Immature natural killer cell (primary cell): ENCODE measurements around the gene RAB14. TPM values are rescaled to one million over a fixed set of nuclear protein-coding genes. Genes with fewer than 3 reads are reported as not detected.
"Not testable (repeated sequence)": the region's sequence is repeated elsewhere in the genome, so short reads cannot be mapped to it uniquely, and the experiment has no call there.

Experiments used
- DNase-seq, 3 donors: peaks; one replicate each; pipeline ENCODE4 v3.0.0; 2022; ENCODE audit warnings: mixed read lengths in 1 of 3
- H3K27ac Mint-ChIP-seq, 6 donors: one replicate each; pipeline ENCODE4 v1.8.0; 2020; ENCODE audit warnings: mixed read lengths in 6 of 6, mild to moderate bottlenecking in 5 of 6, inconsistent platforms in 4 of 6, moderate library complexity in 3 of 6
- H3K27me3 Mint-ChIP-seq, 3 donors: one replicate each; pipeline ENCODE4 v1.8.0; 2020 to 2021; ENCODE audit warnings: low read depth in 3 of 3, mild to moderate bottlenecking in 3 of 3, mixed read lengths in 3 of 3, moderate library complexity in 3 of 3, inconsistent platforms in 1 of 3
- H3K36me3 Mint-ChIP-seq, 3 donors: one replicate each; pipeline ENCODE4 v1.8.0; 2020; ENCODE audit warnings: mixed read lengths in 3 of 3, inconsistent platforms in 2 of 3, mild to moderate bottlenecking in 2 of 3
- H3K4me1 Mint-ChIP-seq, 2 donors: one replicate each; pipeline ENCODE4 v1.8.0; 2020; ENCODE audit warnings: inconsistent platforms in 2 of 2, mild to moderate bottlenecking in 2 of 2, mixed read lengths in 2 of 2, moderate library complexity in 1 of 2
- H3K4me3 Mint-ChIP-seq, 5 donors: one replicate each; pipeline ENCODE4 v1.8.0; 2020; ENCODE audit warnings: mild to moderate bottlenecking in 5 of 5, mixed read lengths in 5 of 5, inconsistent platforms in 3 of 5, moderate library complexity in 3 of 5
- H3K9me3 Mint-ChIP-seq, 6 donors: one replicate each; pipeline ENCODE4 v1.8.0; 2020; ENCODE audit warnings: mild to moderate bottlenecking in 6 of 6, mixed read lengths in 6 of 6, inconsistent platforms in 4 of 6, moderate library complexity in 3 of 6
- polyA plus RNA-seq, 3 donors: library from polyadenylated mRNA; unstranded; fragments of 300-500 nt; fragmentation: Illumina TruSeq; gene quantifications; one replicate each; pipeline ENCODE4 v1.2.3, GENCODE V29; 2021

RAB14 gene
- polyA plus RNA-seq, 3 donors from 2014 or later: 28.2 to 44.9 (median 36.0) TPM

- peak overlapping the region in 1 of 6 donors; percentile 25 for H3K27ac Mint-ChIP-seq
- no peak for DNase-seq
- H3K9me3 Mint-ChIP-seq: no peaks in the 10 kb centered on the region
- no peaks in the 10 kb centered on the region for H3K27me3 Mint-ChIP-seq
- H3K4me3 Mint-ChIP-seq: no peak overlapping the region
- peaks cover 56 to 70% (median 57%) of the 10 kb centered on the region in 3 donors for H3K36me3 Mint-ChIP-seq
- H3K4me1 Mint-ChIP-seq: peaks cover 17 to 31% of the 10 kb centered on the region in 2 donors
Observed at GRCh38 chr9:121150188-121150587, 51.5 kb downstream of the RAB14 start.

DNA sequence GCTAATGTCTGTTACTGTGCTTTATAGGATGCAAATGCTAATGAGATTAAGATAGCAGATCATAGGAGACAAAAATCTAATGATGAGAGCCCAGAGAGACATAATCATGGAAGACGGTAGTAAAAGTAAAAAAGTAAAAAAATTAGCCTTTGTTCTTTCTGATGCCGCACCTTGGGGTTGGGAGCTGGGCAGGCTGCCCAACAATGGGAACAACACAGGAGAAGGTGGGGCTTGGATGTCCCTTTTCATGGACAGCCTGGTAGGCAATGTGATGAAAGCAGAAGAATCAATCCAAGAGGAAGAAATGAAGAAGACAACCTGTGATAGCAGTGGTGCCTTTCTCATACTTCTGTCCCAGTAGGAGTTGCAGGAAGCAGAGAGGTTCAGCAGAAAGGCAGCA lies 57.2 kb downstream of the RAB14 start:
- no peak overlapping the region for H3K4me3 Mint-ChIP-seq
- H3K27me3 Mint-ChIP-seq: no peaks in the 10 kb centered on the region
- H3K4me1 Mint-ChIP-seq: no peaks in the 10 kb centered on the region
- peak overlapping the region in 1 of 6 donors; percentile 35 for H3K27ac Mint-ChIP-seq
- H3K36me3 Mint-ChIP-seq: peaks cover 60 to 83% (median 72%) of the 10 kb centered on the region in 3 donors
- no peak for DNase-seq
- no peaks in the 10 kb centered on the region for H3K9me3 Mint-ChIP-seq

DNA sequence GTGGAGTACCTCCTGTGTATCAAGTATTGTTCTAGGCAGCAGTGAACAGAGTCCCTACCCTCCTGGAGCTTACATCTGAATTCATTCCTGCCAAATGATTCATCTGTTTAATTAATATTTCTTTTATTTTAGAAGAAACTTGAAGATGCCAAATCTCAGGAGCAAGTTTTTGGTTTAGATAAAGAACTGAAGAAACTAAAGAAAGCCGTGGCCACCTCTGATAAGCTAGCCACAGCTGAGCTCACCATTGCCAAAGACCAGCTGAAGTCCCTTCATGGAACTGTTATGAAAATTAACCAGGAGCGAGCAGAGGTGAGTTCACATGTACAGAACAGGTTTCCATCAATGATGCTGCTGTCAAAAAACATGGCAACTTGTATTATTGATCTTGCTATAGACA lies 57.9 kb downstream of the RAB14 start:
- Mint-ChIP-seq H3K9me3 (no peaks in the 10 kb centered on the region), H3K4me1 (no peaks in the 10 kb centered on the region), H3K36me3 (peaks cover 58 to 87% (median 74%) of the 10 kb centered on the region in 3 donors), H3K27me3 (no peaks in the 10 kb centered on the region), H3K4me3 (no peak overlapping the region), H3K27ac (no peak overlapping the region)
- DNase-seq: no peak

GRCh38 chr9:121141706-121142105 lies 60.0 kb downstream of the RAB14 start:
- Mint-ChIP-seq H3K36me3 (peaks cover 52 to 77% (median 68%) of the 10 kb centered on the region in 3 donors), H3K27ac (peak overlapping the region in 1 of 6 donors; percentile 74), H3K27me3 (no peaks in the 10 kb centered on the region), H3K4me1 (peaks cover 0 to 2% of the 10 kb centered on the region in 2 donors), H3K9me3 (no peaks in the 10 kb centered on the region), H3K4me3 (no peak overlapping the region)
- no peak for DNase-seq

DNA sequence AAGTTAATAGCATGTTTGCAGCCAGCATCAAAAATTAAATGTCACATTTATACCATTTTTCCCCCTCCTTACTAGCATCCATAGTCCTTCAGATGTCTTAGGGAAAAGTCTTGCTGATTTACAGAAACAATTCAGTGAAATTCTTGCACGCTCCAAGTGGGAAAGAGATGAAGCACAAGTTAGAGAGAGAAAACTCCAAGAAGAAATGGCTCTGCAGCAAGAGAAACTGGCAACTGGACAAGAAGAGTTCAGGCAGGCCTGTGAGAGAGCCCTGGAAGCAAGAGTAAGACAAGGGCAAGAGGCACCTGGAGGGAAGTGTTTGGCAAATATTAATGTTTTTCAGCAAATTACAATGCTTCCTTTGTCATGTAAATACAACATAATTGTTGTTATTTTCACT lies 60.4 kb downstream of the RAB14 start:
- peak overlapping the region in 1 of 6 donors; percentile 74 for H3K27ac Mint-ChIP-seq
- H3K36me3 Mint-ChIP-seq: peaks cover 49 to 73% (median 64%) of the 10 kb centered on the region in 3 donors
- no peak overlapping the region for H3K4me3 Mint-ChIP-seq

GRCh38 chr9:121140162-121140561 lies 61.5 kb downstream of the RAB14 start:
- H3K27me3 Mint-ChIP-seq: no peaks in the 10 kb centered on the region
- peaks cover 48 to 75% (median 61%) of the 10 kb centered on the region in 3 donors for H3K36me3 Mint-ChIP-seq
- H3K4me1 Mint-ChIP-seq: peaks cover 0 to 2% of the 10 kb centered on the region in 2 donors
- H3K9me3 Mint-ChIP-seq: no peaks in the 10 kb centered on the region
- DNase-seq: no peak
- H3K27ac Mint-ChIP-seq: peak overlapping the region in 3 of 6 donors; percentile 63 to 74 (median 74)
- no peak overlapping the region for H3K4me3 Mint-ChIP-seq

More for the DNA sequence above, 60.4 kb downstream of the RAB14 start:
- Mint-ChIP-seq H3K9me3 (no peaks in the 10 kb centered on the region), H3K4me1 (peaks cover 0 to 2% of the 10 kb centered on the region in 2 donors), H3K27me3 (no peaks in the 10 kb centered on the region)
- DNase-seq: no peak

GRCh38 chr9:121138973-121139372 lies 62.7 kb downstream of the RAB14 start:
- Mint-ChIP-seq H3K36me3 (peaks cover 37 to 68% (median 54%) of the 10 kb centered on the region in 3 donors), H3K9me3 (no peaks in the 10 kb centered on the region), H3K4me3 (no peak overlapping the region), H3K4me1 (peaks cover 6 to 9% of the 10 kb centered on the region in 2 donors), H3K27ac (peak overlapping the region in 1 of 6 donors; percentile 43), H3K27me3 (no peaks in the 10 kb centered on the region)
- DNase-seq: no peak

- Mint-ChIP-seq H3K4me3 (no peak overlapping the region), H3K4me1 (peaks cover 9 to 10% of the 10 kb centered on the region in 2 donors), H3K36me3 (peaks cover 35 to 66% (median 54%) of the 10 kb centered on the region in 3 donors), H3K9me3 (no peaks in the 10 kb centered on the region), H3K27me3 (no peaks in the 10 kb centered on the region), H3K27ac (peak overlapping the region in 3 of 6 donors; percentile 28 to 43 (median 35))
- DNase-seq: no peak
Observed at GRCh38 chr9:121138561-121138960, 63.1 kb downstream of the RAB14 start.

DNA sequence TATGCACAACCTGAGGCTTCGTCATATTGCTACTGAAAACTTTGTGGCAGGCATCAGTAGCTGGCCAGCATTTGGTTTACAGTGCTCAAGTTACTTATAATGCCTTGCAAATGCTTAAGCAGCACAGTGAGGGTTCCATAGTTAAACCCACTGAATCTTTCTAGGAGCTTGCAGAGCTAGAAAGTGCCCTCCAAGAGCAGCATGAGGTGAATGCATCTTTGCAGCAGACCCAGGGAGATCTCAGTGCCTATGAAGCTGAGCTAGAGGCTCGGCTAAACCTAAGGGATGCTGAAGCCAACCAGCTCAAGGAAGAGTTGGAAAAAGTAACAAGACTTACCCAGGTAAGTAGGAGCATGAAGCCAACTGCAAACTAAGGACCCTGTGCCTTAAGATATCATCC lies 66.0 kb downstream of the RAB14 start:
- no peak overlapping the region for H3K4me3 Mint-ChIP-seq
- peaks cover 0 to 2% (median 0%) of the 10 kb centered on the region in 6 donors for H3K9me3 Mint-ChIP-seq
- no peak for DNase-seq
- H3K36me3 Mint-ChIP-seq: peaks cover 31 to 54% (median 35%) of the 10 kb centered on the region in 3 donors
- H3K4me1 Mint-ChIP-seq: peaks cover 38 to 39% of the 10 kb centered on the region in 2 donors
- H3K27ac Mint-ChIP-seq: no peak overlapping the region
- H3K27me3 Mint-ChIP-seq: no peaks in the 10 kb centered on the region

GRCh38 chr9:121133104-121133816 lies 68.4 kb downstream of the RAB14 start:
- Mint-ChIP-seq H3K27me3 (no peaks in the 10 kb centered on the region), H3K36me3 (peaks cover 26 to 52% (median 40%) of the 10 kb centered on the region in 3 donors), H3K4me1 (peaks cover 50 to 53% of the 10 kb centered on the region in 2 donors), H3K4me3 (peak overlapping the region; percentile 55 to 73 (median 69)), H3K9me3 (peaks cover 0 to 4% (median 0%) of the 10 kb centered on the region in 6 donors), H3K27ac (peak overlapping the region; percentile 65 to 92 (median 78))
- DNase-seq: peak; percentile 35 to 62 (median 51)

DNA sequence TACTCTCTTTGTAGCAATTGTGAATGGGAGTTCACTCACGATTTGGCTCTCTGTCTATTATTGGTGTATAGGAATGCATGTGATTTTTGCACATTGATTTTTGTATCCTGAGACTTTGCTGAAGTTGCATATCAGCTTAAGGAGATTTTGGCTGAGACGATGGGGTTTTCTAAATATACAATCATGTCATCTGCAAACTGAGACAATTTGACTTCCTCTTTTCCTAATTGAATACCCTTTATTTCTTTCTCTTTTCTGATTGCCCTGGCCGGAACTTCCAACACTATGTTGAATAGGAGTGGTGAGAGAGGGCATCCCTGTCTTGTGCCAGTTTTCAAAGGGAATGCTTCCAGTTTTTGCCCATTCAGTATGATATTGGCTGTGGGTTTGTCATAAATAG lies 72.3 kb downstream of the RAB14 start:
- H3K36me3 Mint-ChIP-seq: peaks cover 19 to 55% (median 48%) of the 10 kb centered on the region in 3 donors

More for the DNA sequence above, 72.3 kb downstream of the RAB14 start:
- Mint-ChIP-seq H3K27ac (peak overlapping the region in 3 of 6 donors; percentile 52 to 55 (median 54)), H3K4me1 (peaks cover 44 to 56% of the 10 kb centered on the region in 2 donors)
- not testable (repeated sequence) for H3K27me3 Mint-ChIP-seq, H3K9me3 Mint-ChIP-seq, H3K4me3 Mint-ChIP-seq, DNase-seq

Other genes with a start within 250 kb of the RAB14 start
- under 1 TPM in 2 of 3 donors, not detected in 1; 0.25 to 0.49 TPM for gene C5, start 151.6 kb downstream of the RAB14 start, polyA plus RNA-seq
- gene CNTRL, start 126.9 kb downstream of the RAB14 start, polyA plus RNA-seq: 10 to 100 TPM in 1 of 3 donors, 1 to 10 TPM in 1, under 1 TPM in 1; 0.17 to 17.6 (median 7.6) TPM
- 100 to 1,000 TPM; 199 to 325 (median 226) TPM for gene GSN, start 66.3 kb upstream of the RAB14 start, polyA plus RNA-seq
- 100 to 1,000 TPM; 472 to 632 (median 495) TPM for gene STOM, start 168.4 kb upstream of the RAB14 start, polyA plus RNA-seq